Activated CD8-positive, alpha-beta memory T cell treated with anti-CD3 and anti-CD28 coated beads for 24 hours (primary cell): ENCODE measurements around the gene OR1A2.
"Not testable (repeated sequence)": the region's sequence is repeated elsewhere in the genome, so short reads cannot be mapped to it uniquely, and the experiment has no call there.

Experiments used
- DNase-seq: peaks from one replicate; pipeline ENCODE4 v3.0.0-alpha.2; 2020

OR1A2 gene

GRCh38 chr17:3197219-3197618 is at the start of gene OR1A2:
Gene OR1A2, plus strand, starts transcription at chr17:3197519. Its CDS starts 0 bp downstream, at chr17:3197519.
- DNase-seq = no peak

GRCh38 chr17:3157218-3157617 is 40.1 kb upstream of the OR1A2 start:
- no peak for DNase-seq

- DNase-seq = no peak
Measured at GRCh38 chr17:3167574-3167973, 29.7 kb upstream of the OR1A2 start.

GRCh38 chr17:3189961-3190360 is 7.4 kb upstream of the OR1A2 start:
- no peak for DNase-seq

GRCh38 chr17:3207367-3207766 is 10.0 kb downstream of the OR1A2 start, which contains the start of gene OR1A1:
Gene OR1A1, plus strand, starts transcription at chr17:3207667. Its CDS starts 7,954 bp downstream, at chr17:3215621.
- DNase-seq = no peak

- no peak for DNase-seq
Measured at GRCh38 chr17:3208484-3208883, 11.2 kb downstream of the OR1A2 start.

GRCh38 chr17:3213001-3213400 is 15.7 kb downstream of the OR1A2 start:
- no peak for DNase-seq

- DNase-seq = no peak
Measured at GRCh38 chr17:3213587-3213986, 16.3 kb downstream of the OR1A2 start.

GRCh38 chr17:3219978-3220377 is 22.7 kb downstream of the OR1A2 start:
- DNase-seq = not testable (repeated sequence)

GRCh38 chr17:3221850-3222249 is 24.5 kb downstream of the OR1A2 start:
- no peak for DNase-seq

- no peak for DNase-seq
Measured at GRCh38 chr17:3222505-3222904, 25.2 kb downstream of the OR1A2 start.

GRCh38 chr17:3224721-3225352 is 27.5 kb downstream of the OR1A2 start:
- not testable (repeated sequence) for DNase-seq

GRCh38 chr17:3232300-3232699 is 35.0 kb downstream of the OR1A2 start:
- not testable (repeated sequence) for DNase-seq

- DNase-seq = not testable (repeated sequence)
Measured at GRCh38 chr17:3238685-3239084, 41.4 kb downstream of the OR1A2 start.

- DNase-seq = not testable (repeated sequence)
Measured at GRCh38 chr17:3241044-3241443, 43.7 kb downstream of the OR1A2 start.

GRCh38 chr17:3244841-3245240 is 47.5 kb downstream of the OR1A2 start:
- not testable (repeated sequence) for DNase-seq
